Tibial artery (tissue), 4 donors: ENCODE data around the gene MUC5AC.

Experiments
- DNase-seq, 2 donors: peaks; one replicate each; pipeline ENCODE4 v3.0.0-alpha.2; 2019
- H3K27ac ChIP-seq, 2 donors: fragments of 200-600 bp; sonication (generic) in 1 of 2; 1 replicate in 1 of 2; 2 replicates in 1 of 2; pipeline ENCODE4 v1.5.1; 2018 to 2019; ENCODE audit warnings: mild to moderate bottlenecking in 1 of 2
- H3K27me3 ChIP-seq, 2 donors: fragments of 200-600 bp; sonication (generic) in 1 of 2; one replicate each; pipeline versions ENCODE4 v1.5.1 to v1.6.0; 2016 to 2019
- H3K36me3 ChIP-seq, 3 donors: fragments of 200-600 bp; sonication (generic) in 2 of 3; one replicate each; pipeline ENCODE4 v1.5.1; 2016 to 2019; ENCODE audit warnings: mild to moderate bottlenecking in 2 of 3
- H3K4me1 ChIP-seq, 4 donors: fragments of 200-600 bp; sonication (generic) in 2 of 4; 1 replicate in 3 of 4; 2 replicates in 1 of 4; pipeline ENCODE4 v1.5.1; 2016 to 2019
- H3K4me3 ChIP-seq, 2 donors: fragments of 200-600 bp; sonication (generic) in 1 of 2; 1 replicate in 1 of 2; 2 replicates in 1 of 2; pipeline ENCODE4 v1.5.1; 2018 to 2019; ENCODE audit warnings: mild to moderate bottlenecking in 2 of 2
- H3K9me3 ChIP-seq, 3 donors: fragments of 200-600 bp; sonication (generic) in 1 of 3; one replicate each; pipeline ENCODE4 v1.5.1; 2016 to 2019
- intact Hi-C: fragments of 100-400 bp; cut with DNase I; formaldehyde crosslinking; loops from one replicate; pipeline ENCODE4 v1.15.0; 2023; ENCODE audit warnings: low total_unique reads
- TF ChIP-seq, protein P1 (sequence below), 2 experiments: fragments of 200-600 bp in 1 of 2; fragments of 450-650 bp in 1 of 2; IDR thresholded peaks; one replicate each; pipeline ENCODE4 v1.5.1; 2017 to 2019; ENCODE audit warnings: antibody characterized with exemption in 2 of 2, mild to moderate bottlenecking in 1 of 2, moderate library complexity in 1 of 2

The MUC5AC gene

DNA sequence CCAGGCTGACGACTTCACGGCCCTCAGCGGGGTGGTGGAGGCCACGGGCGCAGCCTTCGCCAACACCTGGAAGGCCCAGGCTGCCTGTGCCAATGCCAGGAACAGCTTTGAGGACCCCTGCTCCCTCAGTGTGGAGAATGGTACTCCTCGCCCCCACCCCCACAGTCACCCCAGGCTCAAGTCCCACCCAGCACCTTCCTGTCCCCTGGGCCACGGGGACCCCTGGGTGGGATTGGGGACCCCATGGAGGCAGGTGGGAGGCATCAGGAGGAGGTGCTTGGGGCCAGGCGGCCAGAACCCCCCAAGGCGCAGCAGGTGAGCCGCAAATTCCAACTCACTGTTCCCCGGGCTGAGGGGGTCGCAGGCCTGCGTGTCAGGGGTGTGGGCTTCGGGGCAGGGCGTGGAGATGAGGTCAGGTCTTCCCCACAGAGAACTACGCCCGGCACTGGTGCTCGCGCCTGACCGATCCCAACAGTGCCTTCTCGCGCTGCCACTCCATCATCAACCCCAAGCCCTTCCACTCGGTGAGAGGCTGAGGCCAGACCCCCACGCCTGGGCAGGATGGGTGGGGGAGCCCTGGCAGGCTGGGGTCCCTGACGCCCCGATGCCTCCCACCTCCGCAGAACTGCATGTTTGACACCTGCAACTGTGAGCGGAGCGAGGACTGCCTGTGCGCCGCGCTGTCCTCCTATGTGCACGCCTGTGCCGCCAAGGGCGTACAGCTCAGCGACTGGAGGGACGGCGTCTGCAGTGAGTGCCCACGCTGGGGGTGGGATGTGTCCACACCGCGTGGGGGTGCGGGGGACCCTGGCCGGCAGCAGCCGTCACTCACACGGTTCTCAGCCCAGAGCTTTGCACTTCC is 74.5 kb downstream of the MUC5AC start:
- H3K4me3 ChIP-seq = no peak overlapping the region
- TF ChIP-seq, protein P1, sequence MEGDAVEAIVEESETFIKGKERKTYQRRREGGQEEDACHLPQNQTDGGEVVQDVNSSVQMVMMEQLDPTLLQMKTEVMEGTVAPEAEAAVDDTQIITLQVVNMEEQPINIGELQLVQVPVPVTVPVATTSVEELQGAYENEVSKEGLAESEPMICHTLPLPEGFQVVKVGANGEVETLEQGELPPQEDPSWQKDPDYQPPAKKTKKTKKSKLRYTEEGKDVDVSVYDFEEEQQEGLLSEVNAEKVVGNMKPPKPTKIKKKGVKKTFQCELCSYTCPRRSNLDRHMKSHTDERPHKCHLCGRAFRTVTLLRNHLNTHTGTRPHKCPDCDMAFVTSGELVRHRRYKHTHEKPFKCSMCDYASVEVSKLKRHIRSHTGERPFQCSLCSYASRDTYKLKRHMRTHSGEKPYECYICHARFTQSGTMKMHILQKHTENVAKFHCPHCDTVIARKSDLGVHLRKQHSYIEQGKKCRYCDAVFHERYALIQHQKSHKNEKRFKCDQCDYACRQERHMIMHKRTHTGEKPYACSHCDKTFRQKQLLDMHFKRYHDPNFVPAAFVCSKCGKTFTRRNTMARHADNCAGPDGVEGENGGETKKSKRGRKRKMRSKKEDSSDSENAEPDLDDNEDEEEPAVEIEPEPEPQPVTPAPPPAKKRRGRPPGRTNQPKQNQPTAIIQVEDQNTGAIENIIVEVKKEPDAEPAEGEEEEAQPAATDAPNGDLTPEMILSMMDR (IDR thresholded peaks at IDR 0.05) = no peak
- no peaks in the 10 kb centered on the region for H3K9me3 ChIP-seq
- no peaks in the 10 kb centered on the region for H3K36me3 ChIP-seq
- DNase-seq = peak in 1 of 2 donors; percentile 57
- H3K4me1 ChIP-seq = no peaks in the 10 kb centered on the region
- intact Hi-C loops = no loop called here
- H3K27ac ChIP-seq = no peak overlapping the region
- H3K27me3 ChIP-seq = peaks cover 0 to 48% of the 10 kb centered on the region in 2 donors

DNA sequence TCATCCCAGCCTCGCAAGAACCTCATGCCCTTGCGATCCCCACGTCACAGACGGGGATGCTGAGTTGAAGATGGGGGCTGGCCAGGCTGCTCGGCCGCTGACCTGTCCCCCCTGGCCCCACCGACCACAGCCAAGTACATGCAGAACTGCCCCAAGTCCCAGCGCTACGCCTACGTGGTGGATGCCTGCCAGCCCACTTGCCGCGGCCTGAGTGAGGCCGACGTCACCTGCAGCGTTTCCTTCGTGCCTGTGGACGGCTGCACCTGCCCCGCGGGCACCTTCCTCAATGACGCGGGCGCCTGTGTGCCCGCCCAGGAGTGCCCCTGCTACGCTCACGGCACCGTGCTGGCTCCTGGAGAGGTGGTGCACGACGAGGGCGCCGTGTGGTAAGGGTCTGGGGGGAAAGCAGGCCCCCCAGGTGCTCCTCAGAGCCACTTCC is 75.1 kb downstream of the MUC5AC start:
- DNase-seq = peak in 1 of 2 donors; percentile 56
- Histone ChIP-seq H3K4me3 (no peak overlapping the region), H3K4me1 (no peaks in the 10 kb centered on the region), H3K27me3 (peaks cover 0 to 41% of the 10 kb centered on the region in 2 donors), H3K27ac (no peak overlapping the region), H3K36me3 (no peaks in the 10 kb centered on the region), H3K9me3 (no peaks in the 10 kb centered on the region)
- intact Hi-C loops = no loop called here
- TF ChIP-seq, protein P1 (IDR thresholded peaks at IDR 0.05) = no peak

DNA sequence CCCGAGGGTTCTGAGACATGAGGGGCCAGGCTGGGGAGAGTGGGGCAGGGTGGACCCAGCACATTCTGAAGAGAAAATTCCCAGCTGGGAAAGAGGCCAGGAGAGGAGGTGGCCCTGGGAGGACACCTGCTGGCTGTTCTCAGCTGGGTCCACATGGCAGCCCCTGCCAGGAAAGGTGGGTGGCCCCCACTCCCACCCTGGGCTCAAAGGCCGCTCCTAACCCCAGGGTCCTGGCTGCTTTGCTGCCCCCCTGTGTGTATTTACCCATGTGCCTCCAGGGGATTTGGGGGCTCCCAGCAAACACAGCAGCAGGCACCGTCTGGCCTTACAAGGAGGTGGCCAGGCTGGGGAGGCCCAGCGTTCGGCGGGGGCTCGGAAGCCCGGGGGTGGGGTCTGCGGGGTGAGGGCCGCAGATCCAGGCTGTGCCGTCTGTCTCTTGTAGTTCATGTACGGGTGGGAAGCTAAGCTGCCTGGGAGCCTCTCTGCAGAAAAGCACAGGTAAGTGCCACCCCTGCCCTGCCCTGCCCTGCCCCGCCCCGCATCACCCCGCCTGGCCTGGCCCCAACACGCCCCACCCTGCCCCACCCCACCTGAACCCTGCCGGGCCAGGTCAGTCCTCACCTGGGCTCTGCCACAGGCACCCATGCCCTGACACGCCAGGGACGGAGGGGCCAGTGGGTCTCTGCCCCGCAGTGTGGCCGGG is 75.7 kb downstream of the MUC5AC start:
- no peak overlapping the region for H3K27ac ChIP-seq
- peak in 1 of 2 donors; percentile 51 for DNase-seq
- intact Hi-C loops = no loop called here
- no peaks in the 10 kb centered on the region for H3K36me3 ChIP-seq
- no peaks in the 10 kb centered on the region for H3K4me1 ChIP-seq
- H3K4me3 ChIP-seq = no peak overlapping the region
- TF ChIP-seq, protein P1 (IDR thresholded peaks at IDR 0.05) = no peak
- no peaks in the 10 kb centered on the region for H3K9me3 ChIP-seq
- peaks cover 0 to 36% of the 10 kb centered on the region in 2 donors for H3K27me3 ChIP-seq

DNA sequence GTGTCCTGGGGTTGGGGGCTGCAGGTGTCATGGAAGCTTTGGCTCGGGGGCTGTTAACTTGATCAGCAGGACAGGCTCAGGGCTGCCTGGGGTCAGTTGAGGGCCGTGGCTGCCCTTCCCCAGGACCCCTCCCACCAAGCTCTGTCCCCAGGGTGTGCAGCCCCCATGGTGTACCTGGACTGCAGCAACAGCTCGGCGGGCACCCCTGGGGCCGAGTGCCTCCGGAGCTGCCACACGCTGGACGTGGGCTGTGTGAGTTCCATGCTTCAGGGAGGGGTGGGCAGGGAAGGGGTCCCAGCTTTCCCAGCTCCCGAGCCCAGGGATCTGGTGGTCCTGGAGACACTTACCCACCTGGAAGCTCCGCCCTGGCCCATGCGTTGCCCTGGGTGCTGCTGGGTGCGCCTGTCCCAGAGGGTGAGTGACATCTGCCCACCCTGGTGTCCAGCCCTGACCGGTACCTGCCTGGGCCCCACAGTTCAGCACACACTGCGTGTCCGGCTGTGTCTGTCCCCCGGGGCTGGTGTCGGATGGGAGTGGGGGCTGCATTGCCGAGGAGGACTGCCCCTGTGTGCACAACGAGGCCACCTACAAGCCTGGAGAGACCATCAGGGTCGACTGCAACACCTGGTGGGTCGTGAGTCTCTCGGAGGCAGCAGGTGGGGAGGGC is 76.4 kb downstream of the MUC5AC start:
- Histone ChIP-seq H3K27me3 (peaks cover 0 to 29% of the 10 kb centered on the region in 2 donors), H3K4me3 (no peak overlapping the region), H3K4me1 (no peaks in the 10 kb centered on the region), H3K36me3 (no peaks in the 10 kb centered on the region), H3K27ac (no peak overlapping the region), H3K9me3 (no peaks in the 10 kb centered on the region)
- intact Hi-C loops = no loop called here
- TF ChIP-seq, protein P1 (IDR thresholded peaks at IDR 0.05) = no peak
- DNase-seq = peak; percentile 15 to 56

DNA sequence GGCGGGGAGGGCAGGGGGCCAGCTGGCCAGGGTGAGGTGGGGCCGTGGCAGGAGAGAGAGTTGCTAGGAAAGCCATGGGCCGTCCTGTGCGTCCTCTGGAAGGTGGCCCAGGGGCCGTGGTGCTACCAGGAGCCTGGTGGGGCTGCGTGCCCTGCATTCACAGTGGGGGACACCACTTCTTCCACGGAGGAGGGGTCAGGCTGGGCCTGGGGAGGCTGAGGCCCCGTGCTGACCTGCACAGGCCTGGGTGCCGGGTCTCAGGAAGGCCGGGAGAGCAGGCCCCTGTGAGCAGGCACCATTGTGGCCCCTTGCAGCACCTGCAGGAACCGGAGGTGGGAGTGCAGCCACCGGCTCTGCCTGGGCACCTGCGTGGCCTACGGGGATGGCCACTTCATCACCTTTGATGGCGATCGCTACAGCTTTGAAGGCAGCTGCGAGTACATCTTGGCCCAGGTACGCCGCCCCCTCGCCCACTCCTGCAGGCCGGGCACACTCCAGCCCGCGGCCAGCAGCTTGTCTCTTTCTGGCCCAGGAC is 77.1 kb downstream of the MUC5AC start:
- Histone ChIP-seq H3K27ac (no peak overlapping the region), H3K36me3 (no peaks in the 10 kb centered on the region), H3K9me3 (no peaks in the 10 kb centered on the region), H3K4me3 (no peak overlapping the region), H3K4me1 (no peaks in the 10 kb centered on the region), H3K27me3 (peaks cover 0 to 23% of the 10 kb centered on the region in 2 donors)
- intact Hi-C loops = no loop called here
- peak; percentile 17 to 48 for DNase-seq
- TF ChIP-seq, protein P1 (IDR thresholded peaks at IDR 0.05) = no peak
